Hepatocyte (in vitro differentiated cells): ENCODE data around the gene RAB27A.
"Not testable (repeated sequence)": the region's sequence is repeated elsewhere in the genome, so short reads cannot be mapped to it uniquely, and the experiment has no call there.

Experiments
- CTCF ChIP-seq: fragments of 200-600 bp; sonication (generic); IDR thresholded peaks from 2 replicates; pipeline ENCODE4 v1.5.1; 2016; ENCODE audit warnings: antibody characterized with exemption, mild to moderate bottlenecking; ENCODE audit not compliant: poor library complexity
- EZH2 ChIP-seq: fragments of 200-600 bp; sonication (generic); IDR thresholded peaks from 2 replicates; pipeline ENCODE4 v1.6.1; 2016; ENCODE audit warnings: antibody characterized with exemption, mild to moderate bottlenecking, borderline replicate concordance
- EZH2phosphoT487 ChIP-seq: fragments of 200-600 bp; sonication (generic); IDR thresholded peaks from one replicate; pipeline ENCODE4 v1.6.1; 2018; ENCODE audit warnings: antibody characterized with exemption, mild to moderate bottlenecking, low read depth, moderate library complexity; ENCODE audit not compliant: unreplicated experiment, severe bottlenecking

- TF ChIP-seq CTCF, EZH2, EZH2phosphoT487: not testable (repeated sequence)
Measured at GRCh38 chr15:55280589-55280988, 9.0 kb downstream of the RAB27A start.
